ENCODE results near the gene SORCS2. TPM values are rescaled to one million over a fixed set of nuclear protein-coding genes. Genes with fewer than 3 reads are reported as not detected.
A peak's percentile ranks its signal among the peaks of the same experiment; 100 is the strongest.

Gene SORCS2
- total RNA-seq, 1 donor from 2014 or later = 5.2 TPM

- no peak for DNase-seq (ENCODE audit: low spot score)
- Mint-ChIP-seq H3K4me1 (peaks cover 34% of the 10 kb centered on the region), H3K9me3 (peaks cover 4% of the 10 kb centered on the region), H3K27ac (peak overlapping the region; percentile 76), H3K36me3 (peaks cover 4% of the 10 kb centered on the region), H3K27me3 (ENCODE audit: insufficient read depth, low read depth) (peaks cover 12% of the 10 kb centered on the region), H3K4me3 (peak overlapping the region; percentile 65)
- Histone ChIP-seq H4K20me1 (ENCODE audit: low read depth) (no peaks in the 10 kb centered on the region), H3K4me3 (no peak overlapping the region), H3K27me3 (peaks cover 26% of the 10 kb centered on the region), H3F3A (ENCODE audit: low read depth) (no peaks in the 10 kb centered on the region), H2AFZ (replicated peaks) (no peak overlapping the region), H3K9me3 (ENCODE audit: low read depth) (no peaks in the 10 kb centered on the region), H3K4me2 (no peak overlapping the region), H3K36me3 (no peaks in the 10 kb centered on the region), H3K79me2 (ENCODE audit: low read depth) (no peaks in the 10 kb centered on the region), H3K9ac (no peak overlapping the region), H3K4me1 (peaks cover 25% of the 10 kb centered on the region), H3K27ac (no peak overlapping the region)
- TF ChIP-seq EZH2 (IDR thresholded peaks at IDR 0.05) = no peak
Observed at GRCh38 chr4:7714738-7715137, 522.4 kb downstream of the SORCS2 start.

GRCh38 chr4:7715271-7716009 is 523.1 kb downstream of the SORCS2 start:
- Histone ChIP-seq H3K4me2 (no peak overlapping the region), H3K4me3 (no peak overlapping the region), H3K27ac (no peak overlapping the region), H4K20me1 (ENCODE audit: low read depth) (no peaks in the 10 kb centered on the region), H2AFZ (replicated peaks) (no peak overlapping the region), H3K4me1 (peaks cover 18% of the 10 kb centered on the region), H3K9ac (no peak overlapping the region), H3K27me3 (peaks cover 33% of the 10 kb centered on the region), H3F3A (ENCODE audit: low read depth) (no peaks in the 10 kb centered on the region), H3K9me3 (ENCODE audit: low read depth) (no peaks in the 10 kb centered on the region), H3K79me2 (ENCODE audit: low read depth) (no peaks in the 10 kb centered on the region), H3K36me3 (no peaks in the 10 kb centered on the region)
- Mint-ChIP-seq H3K9me3 (peaks cover 4% of the 10 kb centered on the region), H3K4me1 (peaks cover 33% of the 10 kb centered on the region), H3K36me3 (peaks cover 4% of the 10 kb centered on the region), H3K4me3 (no peak overlapping the region), H3K27me3 (ENCODE audit: insufficient read depth, low read depth) (peaks cover 12% of the 10 kb centered on the region), H3K27ac (no peak overlapping the region)
- no peak for TF ChIP-seq EZH2 (IDR thresholded peaks at IDR 0.05)
- no peak for TF ChIP-seq EZH2phosphoT487 (IDR thresholded peaks at IDR 0.05)
- TF ChIP-seq CTCF (IDR thresholded peaks at IDR 0.05) = no peak
- DNase-seq (ENCODE audit: low spot score) = no peak

GRCh38 chr4:7716010-7716721 is 523.8 kb downstream of the SORCS2 start:
- H3K9me3 ChIP-seq (ENCODE audit: low read depth) = no peaks in the 10 kb centered on the region
- no peak for TF ChIP-seq EZH2 (IDR thresholded peaks at IDR 0.05)
- no peak for TF ChIP-seq CTCF (IDR thresholded peaks at IDR 0.05)
- TF ChIP-seq EZH2phosphoT487 (IDR thresholded peaks at IDR 0.05) = no peak
- H3K4me1 ChIP-seq = peaks cover 11% of the 10 kb centered on the region
- Mint-ChIP-seq H3K4me3 (no peak overlapping the region), H3K36me3 (peaks cover 4% of the 10 kb centered on the region), H3K27ac (no peak overlapping the region), H3K27me3 (ENCODE audit: insufficient read depth, low read depth) (peaks cover 12% of the 10 kb centered on the region), H3K4me1 (peaks cover 27% of the 10 kb centered on the region), H3K9me3 (peaks cover 4% of the 10 kb centered on the region)
- peaks cover 40% of the 10 kb centered on the region for H3K27me3 ChIP-seq
- H3K36me3 ChIP-seq = no peaks in the 10 kb centered on the region
- no peak overlapping the region for H3K9ac ChIP-seq
- H2AFZ ChIP-seq (replicated peaks) = no peak overlapping the region
- no peaks in the 10 kb centered on the region for H3K79me2 ChIP-seq (ENCODE audit: low read depth)
- no peak overlapping the region for H3K4me3 ChIP-seq
- DNase-seq (ENCODE audit: low spot score) = no peak
- H4K20me1 ChIP-seq (ENCODE audit: low read depth) = no peaks in the 10 kb centered on the region
- H3K4me2 ChIP-seq = no peak overlapping the region
- no peaks in the 10 kb centered on the region for H3F3A ChIP-seq (ENCODE audit: low read depth)
- no peak overlapping the region for H3K27ac ChIP-seq

GRCh38 chr4:7717161-7717560 is 524.8 kb downstream of the SORCS2 start:
- Mint-ChIP-seq H3K27ac (no peak overlapping the region), H3K27me3 (ENCODE audit: insufficient read depth, low read depth) (peaks cover 10% of the 10 kb centered on the region), H3K4me3 (no peak overlapping the region), H3K4me1 (peaks cover 24% of the 10 kb centered on the region), H3K36me3 (peaks cover 4% of the 10 kb centered on the region), H3K9me3 (peaks cover 4% of the 10 kb centered on the region)
- TF ChIP-seq EZH2 (IDR thresholded peaks at IDR 0.05) (no peak), EZH2phosphoT487 (IDR thresholded peaks at IDR 0.05) (no peak), CTCF (IDR thresholded peaks at IDR 0.05) (no peak)
- no peak for DNase-seq (ENCODE audit: low spot score)
- H3K27me3 ChIP-seq = peaks cover 42% of the 10 kb centered on the region
- no peak overlapping the region for H3K4me3 ChIP-seq
- H2AFZ ChIP-seq (replicated peaks) = no peak overlapping the region
- H3K9ac ChIP-seq = no peak overlapping the region
- H3K36me3 ChIP-seq = no peaks in the 10 kb centered on the region
- H3K27ac ChIP-seq = no peak overlapping the region
- H3K79me2 ChIP-seq (ENCODE audit: low read depth) = no peaks in the 10 kb centered on the region
- no peaks in the 10 kb centered on the region for H3F3A ChIP-seq (ENCODE audit: low read depth)
- H3K4me1 ChIP-seq = peaks cover 10% of the 10 kb centered on the region
- H4K20me1 ChIP-seq (ENCODE audit: low read depth) = no peaks in the 10 kb centered on the region
- no peaks in the 10 kb centered on the region for H3K9me3 ChIP-seq (ENCODE audit: low read depth)
- no peak overlapping the region for H3K4me2 ChIP-seq

Data from neural progenitor cell (in vitro differentiated cells).